T47D (cell line): ENCODE measurements around the gene BORCS5.

ENCODE experiments used
- DNase-seq, 2 experiments: peaks; one replicate each; pipeline versions ENCODE4 v3.0.0 to v3.0.0-alpha.2; 2011 to 2012; ENCODE audit warnings: low read depth in 1 of 2, low spot score in 1 of 2
- JUND ChIP-seq: IDR thresholded peaks from 2 replicates; pipeline ENCODE4 v1.6.1; 2012; ENCODE audit warnings: low read depth
- in situ Hi-C: cut with HindIII; loops from 2 replicates; pipeline ENCODE4 v1.10.0; 2016; ENCODE audit warnings: low sequenced_read_pairs, low pct_unique_long_range_greater_than_20kb

Gene BORCS5

DNA sequence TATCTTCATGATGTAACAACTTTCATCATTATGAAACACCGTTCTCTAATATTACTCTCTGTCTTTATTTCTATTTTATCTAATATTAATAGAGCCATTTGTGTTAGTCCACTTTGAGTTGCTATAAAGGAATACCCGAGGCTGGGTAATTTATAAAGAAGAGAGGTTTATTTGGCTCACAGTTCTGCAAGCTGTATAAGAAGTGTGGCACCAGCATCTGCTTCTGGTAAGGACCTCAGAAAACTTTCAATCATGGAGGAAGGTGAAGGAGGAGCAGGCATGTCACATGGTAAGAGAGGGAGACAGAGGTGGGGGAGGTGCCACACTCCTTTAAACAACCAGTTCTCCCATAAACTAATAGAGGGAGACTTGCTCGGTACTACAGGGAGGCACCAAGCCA, 25.1 kb downstream of the BORCS5 start:
- no peak for TF ChIP-seq JUND
- in situ Hi-C loops, result no loop called here
- DNase-seq, result no peak

- DNase-seq, result no peak
- in situ Hi-C loops, result no loop called here
- no peak for TF ChIP-seq JUND
These were observed 27.9 kb downstream of the BORCS5 start for GRCh38 chr12:12384571-12385340.

DNA sequence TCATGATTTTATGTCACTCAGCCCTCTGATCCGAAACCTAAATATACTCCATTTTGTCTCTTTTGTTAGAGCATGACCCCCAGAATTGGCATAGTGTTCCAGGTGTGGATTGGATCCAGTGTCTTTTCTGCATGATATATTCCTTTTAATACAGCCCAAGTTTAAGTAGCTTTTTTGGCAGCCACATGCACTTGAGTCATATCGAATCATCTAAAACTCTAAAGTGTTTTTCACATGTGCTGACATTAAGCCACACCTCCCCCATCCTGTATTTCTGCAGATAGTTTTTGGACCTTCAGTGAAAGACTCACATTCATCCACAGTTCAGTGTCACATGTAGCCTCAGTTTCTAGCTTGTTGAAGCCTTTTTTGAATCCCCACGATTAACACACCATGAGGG, 30.6 kb downstream of the BORCS5 start:
- DNase-seq, result no peak
- in situ Hi-C loops, result no loop called here
- no peak for TF ChIP-seq JUND

DNA sequence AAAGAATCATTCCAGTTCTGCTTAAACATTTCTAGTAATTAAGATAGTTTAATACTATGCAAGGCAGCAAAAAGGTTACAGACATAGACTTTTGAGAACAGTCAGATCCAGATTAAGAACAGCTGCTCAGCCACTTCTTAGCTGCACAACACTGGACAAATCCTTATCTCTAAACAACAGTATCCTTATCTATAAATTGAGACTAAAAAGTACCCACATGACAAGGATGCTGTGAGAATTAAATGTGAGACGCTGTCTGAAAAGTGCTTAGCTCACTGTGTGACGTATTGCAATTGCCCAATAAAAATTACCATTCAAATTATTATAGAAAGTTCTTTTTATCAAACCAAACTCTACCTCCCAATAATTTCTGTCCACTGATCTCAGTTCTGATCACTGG, 35.5 kb downstream of the BORCS5 start:
- TF ChIP-seq JUND, result no peak
- in situ Hi-C loops, result no loop called here
- no peak for DNase-seq

- no peak for TF ChIP-seq JUND
- in situ Hi-C loops, result no loop called here
- DNase-seq, result no peak
These were observed 36.3 kb downstream of the BORCS5 start for GRCh38 chr12:12393171-12393570.

DNA sequence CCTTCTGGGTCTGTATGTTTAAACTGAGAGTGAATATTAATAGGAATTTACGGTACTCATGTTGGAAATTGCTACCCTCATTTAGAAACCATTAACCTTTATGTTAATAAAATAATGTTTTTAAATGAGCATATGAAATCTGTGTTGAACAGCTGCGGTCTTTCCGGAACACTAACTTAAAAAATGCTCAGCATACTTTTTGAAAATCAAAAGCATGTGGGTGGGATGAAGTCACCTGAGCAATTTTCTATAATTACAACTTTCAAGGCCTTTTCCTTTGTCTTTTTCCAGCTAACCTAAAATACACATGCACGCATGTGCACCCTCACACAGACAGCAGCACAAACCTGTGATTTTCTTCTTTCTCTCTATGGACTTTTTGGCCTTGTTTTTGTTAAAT, 39.8 kb downstream of the BORCS5 start:
- no peak for TF ChIP-seq JUND
- in situ Hi-C loops, result no loop called here

GRCh38 chr12:12397184-12397583, 40.3 kb downstream of the BORCS5 start:
- in situ Hi-C loops, result no loop called here

More for the DNA sequence above, 39.8 kb downstream of the BORCS5 start:
- DNase-seq, result no peak

DNA sequence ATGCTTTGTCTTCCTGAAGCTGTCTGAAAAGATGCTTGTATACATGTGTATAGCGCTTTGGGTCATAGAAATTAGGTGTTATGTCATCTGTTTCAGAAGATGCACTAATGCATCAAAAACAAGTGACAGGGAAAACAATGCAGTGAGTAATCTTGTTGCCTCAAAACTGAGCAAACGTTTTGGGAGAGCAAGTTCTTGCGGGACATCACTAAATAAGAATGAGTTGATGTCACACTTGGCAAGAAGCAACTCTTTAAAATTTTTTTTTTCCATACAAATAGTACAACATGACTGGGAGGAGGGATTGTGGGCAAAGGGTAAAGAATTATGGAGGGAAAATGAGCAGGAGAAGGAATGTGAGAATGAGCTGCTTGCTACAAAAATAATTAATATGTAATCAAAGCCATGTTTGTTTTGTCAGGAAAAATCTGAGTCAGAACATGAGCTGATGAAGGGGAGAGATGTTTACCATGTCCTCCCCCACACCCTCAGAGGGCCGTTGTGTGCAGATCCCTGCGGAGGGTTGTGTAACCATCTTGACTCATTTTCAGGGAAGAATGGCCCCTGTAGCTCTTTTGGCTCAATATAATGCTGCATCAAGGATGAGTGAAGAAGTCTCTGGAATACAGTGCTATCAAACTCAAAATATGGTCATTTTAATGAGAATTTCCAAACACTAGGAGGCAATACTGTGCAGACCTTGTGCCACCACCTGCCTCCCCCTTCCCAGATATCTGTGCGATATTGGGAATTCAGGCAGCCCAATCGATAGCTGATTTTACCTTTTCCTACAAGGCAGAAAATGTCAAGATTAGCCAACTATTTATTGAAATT, 41.4 kb downstream of the BORCS5 start:
- DNase-seq, result peak in 1 of 2 experiments; percentile 18
- no peak for TF ChIP-seq JUND
- in situ Hi-C loops, result no loop called here

More at GRCh38 chr12:12397184-12397583, 40.3 kb downstream of the BORCS5 start:
- peak in 1 of 2 experiments; percentile 49 for DNase-seq
- no peak for TF ChIP-seq JUND

GRCh38 chr12:12399161-12399560, 42.3 kb downstream of the BORCS5 start:
- in situ Hi-C loops, result no loop called here
- no peak for TF ChIP-seq JUND
- no peak for DNase-seq

GRCh38 chr12:12399776-12400305, 43.0 kb downstream of the BORCS5 start:
- TF ChIP-seq JUND, result no peak
- in situ Hi-C loops, result no loop called here
- no peak for DNase-seq

GRCh38 chr12:12400793-12401192, 43.9 kb downstream of the BORCS5 start:
- in situ Hi-C loops, result no loop called here
- no peak for TF ChIP-seq JUND

GRCh38 chr12:12403264-12404248, 46.7 kb downstream of the BORCS5 start:
- DNase-seq, result no peak
- in situ Hi-C loops, result no loop called here
- no peak for TF ChIP-seq JUND

More at GRCh38 chr12:12400793-12401192, 43.9 kb downstream of the BORCS5 start:
- no peak for DNase-seq
